ENCODE data around the gene INO80D.

GRCh38 chr2:205967391-205968075, 118.4 kb downstream of the INO80D start:
- TF ChIP-seq ZNF747 (CRISPR knock-in tag; IDR thresholded peaks at IDR 0.05; ENCODE audit: borderline replicate concordance) (no peak), CTCF (CRISPR knock-in tag; IDR thresholded peaks at IDR 0.05) (no peak), CEBPB (IDR thresholded peaks at IDR 0.05; ENCODE audit: borderline replicate concordance, low read depth, low read length) (no peak)

Data from HepG2 (cell line).